H4 (cell line): Measurements from ENCODE around the gene VAV2. TPM values are rescaled to one million over a fixed set of nuclear protein-coding genes. Genes with fewer than 3 reads are reported as not detected.

Experiments
- DNase-seq: peaks from one replicate; pipeline ENCODE4 v3.0.0-alpha.2; 2015; ENCODE audit warnings: low spot score
- total RNA-seq: library from RNA; depleted of rRNA; stranded (reverse); fragments of >200 nt; shearing (Covaris generic); gene quantifications from 2 replicates; pipeline ENCODE4 v1.2.3, GENCODE V29; 2014

VAV2 gene
- total RNA-seq, 1 experiment from 2014 or later, result 4.5 TPM

DNA sequence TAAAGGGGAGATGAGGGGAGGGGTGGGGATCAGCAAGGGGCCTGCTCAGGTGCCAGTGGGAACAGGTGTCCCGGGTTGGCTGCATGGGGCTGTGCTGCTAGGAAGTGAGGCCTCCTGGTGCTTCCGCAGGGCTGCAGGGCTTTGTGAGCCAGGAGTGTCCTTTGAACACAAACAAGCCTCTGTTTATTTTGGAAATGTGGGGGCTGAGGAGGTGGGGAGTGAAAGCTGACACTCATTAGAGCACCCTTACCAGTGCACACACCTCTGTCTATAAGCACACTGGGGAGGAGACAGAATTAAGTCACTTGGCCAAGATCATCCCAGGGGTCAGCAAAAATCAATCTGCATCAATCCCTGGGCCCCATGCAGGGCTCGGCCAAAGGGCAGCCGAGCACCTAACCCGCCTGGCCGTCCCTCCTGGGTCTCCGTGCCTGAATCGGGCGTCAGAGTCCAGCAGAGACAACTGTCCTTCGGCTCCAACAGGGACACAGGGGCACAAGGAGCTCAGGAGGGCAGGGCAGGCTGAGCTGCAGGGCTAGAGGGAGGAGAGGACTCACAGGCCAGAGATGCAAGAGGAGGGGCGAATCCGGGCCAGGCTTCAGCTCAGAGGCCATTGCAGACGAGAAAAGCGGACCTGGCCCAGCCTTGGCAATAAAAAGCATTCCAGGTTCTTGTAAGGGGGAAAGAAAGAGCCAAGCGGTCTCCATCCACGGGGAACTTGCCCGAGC, 99.8 kb downstream of the VAV2 start:
- DNase-seq, result no peak

DNA sequence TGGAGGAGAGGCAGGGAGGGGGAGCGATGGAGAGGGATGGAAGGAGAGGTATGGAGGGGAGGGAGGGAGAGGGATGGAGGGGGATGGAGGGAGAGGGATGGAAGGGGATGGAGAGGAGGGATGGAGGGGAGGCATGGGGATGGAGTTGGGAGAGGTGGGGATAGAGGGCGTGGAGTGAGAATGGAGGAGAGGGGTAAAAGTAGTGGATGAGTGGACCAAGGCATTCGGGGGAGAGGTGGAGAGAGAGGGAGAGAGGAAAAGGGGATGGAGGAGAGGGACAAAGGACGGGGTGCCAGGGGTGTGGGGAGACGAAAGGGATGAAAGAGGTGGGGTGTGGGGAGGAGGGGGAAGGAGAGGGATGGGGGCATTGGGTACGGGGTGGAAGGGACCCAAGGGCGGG, 100.4 kb downstream of the VAV2 start:
- no peak for DNase-seq

DNA sequence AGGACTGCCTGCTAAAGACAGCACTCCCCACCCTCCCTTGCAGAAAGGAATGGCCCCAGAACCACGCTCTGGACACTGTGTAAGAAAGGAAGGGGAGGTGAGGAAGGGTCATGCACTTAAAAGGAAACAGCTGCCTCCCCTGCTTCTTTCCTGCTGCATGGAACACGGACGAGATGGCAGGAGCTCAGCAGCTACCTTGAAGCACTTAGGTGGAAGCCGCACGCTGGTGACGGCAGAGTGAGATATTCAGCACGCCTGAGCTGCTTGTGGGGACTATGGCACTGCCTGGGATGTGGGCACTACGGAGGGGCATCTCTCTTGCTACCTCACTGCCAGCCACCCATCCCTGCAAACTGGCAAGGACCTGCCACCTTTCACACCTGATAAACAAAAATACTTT, 101.5 kb downstream of the VAV2 start:
- DNase-seq, result no peak

DNA sequence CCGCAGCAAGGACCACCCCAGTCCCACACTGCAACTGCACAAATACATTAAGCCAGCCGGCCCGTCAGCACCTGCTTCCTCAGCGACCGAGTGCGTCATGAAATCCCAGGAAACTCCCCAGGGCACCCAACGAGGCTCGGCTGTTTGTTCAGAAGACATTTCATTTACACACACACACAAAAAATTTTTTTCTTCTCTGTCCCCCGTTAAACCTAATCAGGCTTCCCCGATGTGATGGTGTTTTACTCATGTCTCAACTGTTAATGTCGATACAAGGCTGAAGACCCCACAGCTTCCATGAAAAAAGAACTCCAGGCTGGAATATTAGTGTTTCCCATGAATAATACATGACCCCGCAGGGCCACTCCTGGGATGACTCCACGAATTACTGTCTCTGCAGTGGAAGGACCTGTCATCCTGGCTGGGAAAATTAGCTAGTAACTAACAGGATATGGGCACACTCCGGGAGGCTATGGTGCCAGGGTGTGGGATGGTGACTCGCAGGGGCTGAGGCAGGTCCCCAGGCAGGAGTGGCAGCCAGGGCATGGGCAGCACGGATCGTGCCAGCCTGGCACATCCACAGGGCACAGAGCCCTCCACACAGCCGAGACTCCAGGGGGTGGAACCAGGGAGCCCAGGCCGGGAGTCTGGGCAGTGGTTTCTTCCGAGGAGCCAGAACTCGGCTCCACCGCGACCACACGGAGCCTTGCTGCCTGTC, 102.4 kb downstream of the VAV2 start:
- DNase-seq, result no peak

DNA sequence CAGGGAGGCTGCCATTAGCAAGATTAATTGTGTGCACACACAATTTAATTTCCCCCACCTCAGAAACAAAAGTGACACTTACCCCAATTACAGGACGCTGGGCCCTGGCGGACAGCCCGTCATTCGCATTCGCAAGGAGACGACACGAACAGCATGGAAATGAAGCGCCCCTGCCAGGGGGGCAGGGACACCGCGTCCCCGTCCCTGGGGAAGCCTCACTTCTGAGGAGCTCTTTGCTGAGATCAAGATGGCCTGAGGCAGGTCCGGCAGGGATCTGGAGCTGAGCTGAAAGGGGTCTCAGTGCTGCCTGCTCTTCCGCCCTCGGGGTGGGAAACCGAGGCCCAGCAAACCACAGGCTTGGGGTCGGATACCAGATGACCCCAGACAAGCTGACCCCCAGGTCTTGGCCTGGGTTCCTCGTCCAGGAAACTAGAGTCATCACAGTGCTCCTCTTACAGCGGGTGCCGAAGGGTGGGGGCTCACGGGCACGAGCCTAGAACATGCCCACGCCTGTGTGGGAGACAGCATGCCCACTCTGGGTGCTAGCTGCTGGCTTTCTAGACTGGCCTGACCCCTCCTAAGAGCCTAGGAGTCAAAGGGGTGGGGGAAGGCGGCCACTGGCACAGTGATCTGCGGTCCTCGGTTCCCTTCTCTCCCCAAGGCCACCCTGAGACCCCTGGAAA, 103.2 kb downstream of the VAV2 start:
- DNase-seq, result no peak

DNA sequence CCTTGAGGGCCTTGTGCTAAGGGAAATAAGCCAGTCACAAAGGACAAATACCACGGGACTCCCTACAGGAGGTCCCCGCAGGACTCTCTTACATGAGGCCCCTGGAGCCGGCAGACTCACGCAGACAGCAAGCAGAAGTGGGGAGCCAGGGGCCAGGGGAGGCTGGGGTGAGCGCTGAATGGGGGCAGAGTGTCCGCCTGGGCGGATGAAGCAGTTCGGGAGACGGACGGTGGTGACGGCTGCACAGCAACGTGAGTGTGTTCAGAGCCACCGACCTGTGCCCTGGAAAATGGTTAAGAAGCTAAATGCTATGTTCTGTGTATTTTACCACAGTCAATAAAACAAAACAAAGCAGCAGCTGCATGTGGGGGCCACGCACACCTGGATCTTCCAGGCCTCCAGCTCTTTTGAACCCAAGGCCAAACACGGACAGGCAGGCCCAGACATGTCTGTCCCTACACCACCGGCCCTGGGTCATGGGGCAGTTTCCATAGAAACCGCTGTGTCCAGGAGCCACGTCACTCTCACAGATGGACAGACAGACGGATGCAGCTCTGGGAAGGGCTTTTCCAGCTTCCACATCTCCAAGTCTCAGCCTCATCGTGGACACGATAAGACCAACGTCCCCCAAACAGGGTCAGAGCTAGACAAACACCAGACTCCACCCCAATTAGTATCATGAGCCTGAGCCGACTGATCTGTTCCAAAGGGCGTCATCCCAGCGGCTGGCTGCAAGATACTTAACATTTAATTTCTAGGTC, 103.9 kb downstream of the VAV2 start:
- DNase-seq, result no peak

DNA sequence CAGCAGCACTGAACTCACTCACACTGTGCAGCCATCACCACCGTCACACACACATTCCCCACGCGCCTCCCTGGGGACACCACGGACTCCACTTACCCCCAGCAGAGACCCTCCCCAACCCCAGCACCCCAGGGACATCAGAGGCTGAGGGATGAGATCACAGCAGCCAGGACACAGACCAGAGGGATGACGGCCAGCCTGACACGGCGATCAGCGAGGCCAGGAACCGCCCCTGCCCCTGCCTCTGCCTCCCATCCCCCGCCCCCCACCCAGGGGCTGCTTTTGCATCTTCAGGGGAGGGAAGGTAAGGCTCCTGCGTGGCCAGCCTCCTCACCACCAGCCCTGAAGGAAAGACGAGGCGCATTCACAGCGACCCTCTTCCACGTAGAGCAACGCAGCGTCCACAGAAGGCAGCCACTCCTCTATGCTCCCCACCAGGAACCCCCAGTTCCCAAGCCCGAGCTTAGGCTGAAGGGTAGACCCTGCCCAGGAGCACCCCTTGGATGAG, 104.5 kb downstream of the VAV2 start:
- DNase-seq, result no peak

DNA sequence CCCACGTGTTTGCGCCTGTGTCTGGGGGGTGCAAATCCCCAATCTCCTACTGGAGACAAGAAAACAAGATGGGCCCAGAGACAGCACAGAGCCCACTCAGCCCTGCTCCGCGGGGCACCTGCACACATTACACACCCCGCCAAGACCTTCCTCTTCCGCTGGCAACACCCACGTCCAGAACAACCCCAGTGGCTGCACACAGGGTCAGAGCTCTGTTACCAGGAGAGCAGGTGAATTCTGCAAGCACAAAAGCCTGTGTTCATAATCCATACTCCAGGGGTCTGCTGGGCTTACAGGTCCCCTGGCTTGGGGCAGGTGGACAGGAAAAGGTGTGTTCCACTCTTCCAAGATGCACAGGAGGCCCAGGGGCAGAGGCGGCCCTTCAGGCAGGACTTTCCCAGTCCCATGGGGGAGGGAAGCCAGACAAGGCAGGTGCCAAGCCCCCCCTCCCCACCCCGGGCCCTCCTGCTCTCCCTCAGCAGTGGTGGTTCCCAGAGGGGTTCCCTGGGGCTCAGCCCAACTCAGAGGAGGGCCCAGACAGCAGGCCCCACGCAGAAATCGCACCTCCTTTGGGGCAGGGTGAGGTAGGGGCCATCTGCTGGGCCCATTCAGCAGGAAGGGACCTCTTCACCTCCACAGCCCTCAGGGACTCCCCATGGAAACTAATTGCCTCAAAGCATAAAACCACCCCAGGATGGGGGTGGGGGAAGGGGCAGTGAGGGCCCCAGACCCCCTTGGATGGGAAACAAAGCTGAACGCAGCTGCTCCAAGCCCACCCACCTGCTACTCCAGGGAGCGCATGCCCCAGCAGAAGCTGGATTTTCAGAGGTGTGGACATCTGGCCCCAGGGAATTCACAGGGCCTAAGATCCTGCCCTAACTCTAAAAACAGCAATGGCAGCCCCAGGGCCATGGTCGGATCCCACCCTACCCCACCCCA, 105.3 kb downstream of the VAV2 start:
- no peak for DNase-seq

DNA sequence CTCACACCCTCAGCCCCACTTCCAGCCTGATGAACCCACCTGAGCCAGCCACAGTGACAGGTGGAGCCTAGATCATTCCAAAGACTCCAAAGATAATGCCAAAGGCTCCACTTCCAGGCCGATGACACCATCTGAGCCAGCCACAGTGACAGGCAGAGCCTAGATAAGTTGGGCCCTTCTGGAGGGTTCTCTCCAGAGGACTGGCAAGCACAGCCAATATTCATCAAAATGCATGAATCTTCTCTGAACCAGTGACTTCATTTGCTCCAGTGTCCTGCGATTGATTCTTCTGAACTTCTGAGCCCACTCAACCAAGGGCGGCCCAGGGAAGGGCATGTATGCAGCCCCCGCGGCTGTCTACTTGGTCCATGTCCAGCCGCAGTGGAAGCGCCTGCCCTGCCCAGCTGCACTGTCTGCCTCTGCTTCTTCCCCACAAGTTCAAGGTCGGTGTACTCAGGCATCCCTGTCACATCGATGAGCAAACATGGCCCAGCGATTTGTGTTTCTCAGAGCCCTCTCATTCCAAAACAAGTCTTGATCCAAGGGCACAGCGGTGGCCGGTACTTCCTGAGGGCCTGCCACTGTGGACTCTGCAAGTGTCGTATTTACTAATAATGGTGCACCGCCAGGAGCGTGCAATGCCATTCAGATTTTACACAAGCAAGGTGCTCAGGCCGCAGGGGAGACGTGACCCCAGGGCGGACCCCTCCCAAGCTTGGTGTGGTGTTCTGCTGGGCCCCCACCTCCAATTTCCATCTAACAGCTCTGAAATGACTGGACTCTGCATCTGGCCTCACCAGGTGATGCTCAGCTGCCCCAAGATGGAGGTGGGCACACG, 107.0 kb downstream of the VAV2 start:
- DNase-seq, result no peak

GRCh38 chr9:133882849-133883755, 109.0 kb downstream of the VAV2 start:
- no peak for DNase-seq

DNA sequence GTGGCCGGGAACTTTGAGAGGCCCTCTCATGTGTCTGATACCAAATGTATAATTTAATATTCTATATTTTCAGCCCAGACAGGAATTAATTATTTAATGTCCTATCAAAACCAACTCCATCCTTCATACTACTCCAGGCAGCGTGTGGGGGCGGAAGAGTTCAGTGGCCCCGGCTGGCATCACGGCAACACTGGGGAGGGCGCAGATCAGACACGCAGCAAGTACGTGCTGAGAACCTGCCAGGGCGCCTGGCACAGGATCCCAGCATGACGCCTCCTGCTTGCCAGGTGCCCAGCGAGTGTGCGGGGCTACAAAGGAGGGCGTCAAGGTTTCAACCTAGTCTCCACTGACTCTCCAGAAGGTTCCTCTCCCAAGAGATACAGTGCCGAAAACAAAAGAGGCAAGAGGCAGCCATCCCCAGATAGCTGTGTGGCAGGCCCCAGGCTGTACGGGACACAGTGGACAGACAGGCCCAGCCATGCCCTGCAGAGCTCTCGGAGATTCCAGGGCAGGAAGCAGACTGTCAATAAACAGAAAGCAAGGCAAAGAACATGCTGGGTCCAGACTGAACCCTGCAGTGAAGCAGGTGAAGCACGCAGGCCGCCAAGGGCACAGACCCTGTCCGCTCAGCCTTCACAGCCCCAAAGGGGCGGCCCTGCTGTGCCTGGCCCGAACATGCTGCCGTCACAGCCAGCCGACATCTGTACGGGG, 110.3 kb downstream of the VAV2 start:
- DNase-seq, result no peak

GRCh38 chr9:133880851-133881661, 111.1 kb downstream of the VAV2 start:
- DNase-seq, result no peak

GRCh38 chr9:133880136-133880535, 112.0 kb downstream of the VAV2 start:
- DNase-seq, result no peak

DNA sequence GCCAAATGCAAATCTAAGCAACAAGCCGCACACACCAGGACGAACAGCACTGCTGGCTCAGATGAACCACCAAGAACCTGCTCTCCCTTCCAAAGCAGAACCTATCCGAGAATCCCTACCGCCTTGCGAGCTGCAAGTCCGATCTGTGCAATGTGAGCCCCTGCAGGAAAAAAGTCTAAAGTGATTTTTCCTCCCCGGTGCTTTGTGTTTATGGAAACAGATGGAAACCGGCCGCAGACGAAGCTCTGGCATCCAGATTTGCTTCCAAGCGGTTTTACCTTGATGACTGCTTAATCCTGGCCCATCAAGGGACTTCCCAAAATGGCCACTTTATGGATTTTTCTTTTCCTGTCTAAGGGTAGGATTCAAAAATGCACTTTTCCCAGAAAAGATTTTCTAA, 112.5 kb downstream of the VAV2 start:
- no peak for DNase-seq

DNA sequence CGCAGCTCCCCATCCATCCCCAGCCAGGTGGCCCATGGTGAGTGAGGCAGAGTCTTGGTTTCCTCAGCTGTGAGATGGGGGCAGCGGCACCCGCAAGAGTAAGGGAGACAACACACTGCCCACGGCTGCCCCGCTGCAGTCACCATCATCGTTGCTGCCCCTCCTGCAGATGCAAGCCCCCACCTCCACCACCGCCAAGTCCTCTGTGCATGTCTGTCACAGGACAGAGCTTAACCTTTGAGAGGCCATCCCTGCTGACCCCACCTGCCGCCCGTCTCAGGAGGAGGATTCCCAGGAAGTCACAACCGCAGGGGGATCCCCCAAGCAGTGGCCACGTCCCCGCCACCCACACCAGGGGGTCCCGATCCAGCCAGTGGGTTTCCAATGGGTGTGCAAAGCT, 113.7 kb downstream of the VAV2 start:
- no peak for DNase-seq

GRCh38 chr9:133877967-133878366, 114.2 kb downstream of the VAV2 start:
- no peak for DNase-seq

DNA sequence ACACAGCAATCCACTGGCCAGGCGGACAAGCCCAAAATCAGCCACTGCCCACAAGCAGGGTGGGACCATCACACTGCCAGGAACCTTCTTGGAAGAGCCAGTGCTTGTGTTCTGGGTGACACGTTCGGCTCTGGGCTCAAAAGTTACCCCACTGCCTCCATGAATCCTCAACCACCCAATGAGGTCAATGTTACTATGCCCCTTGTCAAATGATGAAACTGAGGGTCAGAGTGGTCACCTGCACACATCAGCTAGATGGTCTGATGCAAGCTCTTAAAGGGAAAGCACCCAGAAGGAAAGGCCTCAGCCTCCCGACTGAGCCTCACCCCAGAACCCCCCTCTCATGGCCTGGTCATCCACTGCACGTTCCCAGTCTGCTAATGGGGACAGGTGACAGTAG, 114.8 kb downstream of the VAV2 start:
- no peak for DNase-seq
